ENCODE results near the gene LTK.

DNA sequence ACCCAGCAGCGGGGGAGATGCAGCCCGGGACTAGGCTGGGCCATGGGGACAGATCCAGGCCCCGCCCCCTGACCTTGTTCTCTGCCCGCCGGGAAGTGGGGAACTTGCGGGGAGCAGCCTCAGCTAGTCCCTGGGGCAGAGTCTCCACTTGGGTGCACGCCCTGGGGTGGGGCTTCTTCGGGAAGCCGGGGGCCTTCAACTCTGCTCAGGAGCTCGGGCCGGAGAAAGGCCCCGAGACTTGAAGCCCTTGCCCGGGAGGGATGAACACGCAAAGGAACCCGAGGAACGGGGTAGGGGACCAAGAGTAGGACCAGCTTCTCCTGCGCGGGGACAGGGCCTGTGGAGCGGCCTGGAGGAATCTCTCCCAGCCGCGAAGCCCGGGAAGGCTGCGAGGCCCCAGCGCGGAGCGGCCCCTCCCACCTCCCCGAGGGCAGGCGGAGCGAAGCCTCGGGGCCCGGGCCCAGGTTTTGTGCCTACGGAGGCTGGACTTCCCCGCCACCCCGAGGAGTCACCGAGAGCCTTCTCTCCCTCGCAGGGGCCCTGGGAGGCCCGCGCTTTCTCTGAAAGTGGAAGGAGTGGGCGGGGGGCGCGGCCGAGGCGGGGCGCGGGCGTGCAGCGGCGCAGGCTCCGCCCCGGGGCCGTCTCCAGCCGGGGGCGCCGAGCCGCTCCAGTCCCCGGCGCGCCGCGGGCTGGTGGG lies 20.3 kb downstream of the LTK start, which contains the start of gene ITPKA:
- TF ChIP-seq POLR2A (IDR thresholded peaks at IDR 0.05) (no peak), CTCF (IDR thresholded peaks at IDR 0.05) (no peak)
